ENCODE measurements around the gene ZNF32. TPM values are rescaled to one million over a fixed set of nuclear protein-coding genes. Genes with fewer than 3 reads are reported as not detected.

The ZNF32 gene
- total and polyA plus RNA-seq, 2 of the 8 experiments (the other 6 are each of a cell fraction or from before 2014, with no cell fraction given): 17.2 to 22.5 TPM

GRCh38 chr10:43682956-43683355 is 34.3 kb upstream of the ZNF32 start (continued):
- TF ChIP-seq CHD7 (IDR thresholded peaks at IDR 0.05; ENCODE audit: insufficient replicate concordance, low read length) (no peak), CREB1 (IDR thresholded peaks at IDR 0.05) (no peak), SAP30 (IDR thresholded peaks at IDR 0.05; ENCODE audit: insufficient read depth, insufficient replicate concordance, low read length) (no peak), JUN (IDR thresholded peaks at IDR 0.05; ENCODE audit: low read depth, low read length) (no peak), KDM5A (IDR thresholded peaks at IDR 0.05; ENCODE audit: low read length) (no peak), CHD2 (IDR thresholded peaks at IDR 0.05; ENCODE audit: low read length) (no peak), CBX5 (IDR thresholded peaks at IDR 0.05; ENCODE audit: low read depth, low read length) (no peak), HDAC2 (IDR thresholded peaks at IDR 0.05; ENCODE audit: borderline replicate concordance in 1 of 2, low read depth in 2 of 2, low read length in 2 of 2) (no peak)
- TF ChIP-seq, protein P1, sequence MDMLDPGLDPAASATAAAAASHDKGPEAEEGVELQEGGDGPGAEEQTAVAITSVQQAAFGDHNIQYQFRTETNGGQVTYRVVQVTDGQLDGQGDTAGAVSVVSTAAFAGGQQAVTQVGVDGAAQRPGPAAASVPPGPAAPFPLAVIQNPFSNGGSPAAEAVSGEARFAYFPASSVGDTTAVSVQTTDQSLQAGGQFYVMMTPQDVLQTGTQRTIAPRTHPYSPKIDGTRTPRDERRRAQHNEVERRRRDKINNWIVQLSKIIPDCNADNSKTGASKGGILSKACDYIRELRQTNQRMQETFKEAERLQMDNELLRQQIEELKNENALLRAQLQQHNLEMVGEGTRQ (IDR thresholded peaks at IDR 0.05; ENCODE audit: low read length): no peak
- TF ChIP-seq, protein P2, sequence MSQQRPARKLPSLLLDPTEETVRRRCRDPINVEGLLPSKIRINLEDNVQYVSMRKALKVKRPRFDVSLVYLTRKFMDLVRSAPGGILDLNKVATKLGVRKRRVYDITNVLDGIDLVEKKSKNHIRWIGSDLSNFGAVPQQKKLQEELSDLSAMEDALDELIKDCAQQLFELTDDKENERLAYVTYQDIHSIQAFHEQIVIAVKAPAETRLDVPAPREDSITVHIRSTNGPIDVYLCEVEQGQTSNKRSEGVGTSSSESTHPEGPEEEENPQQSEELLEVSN (IDR thresholded peaks at IDR 0.05): no peak
